ENCODE results near the gene RBM23.

RBM23 gene

GRCh38 chr14:22928237-22929103 is 9.5 kb upstream of the RBM23 start:
- no peak for DNase-seq (ENCODE audit: extremely low read depth, low read depth)
- TF ChIP-seq, protein P1, sequence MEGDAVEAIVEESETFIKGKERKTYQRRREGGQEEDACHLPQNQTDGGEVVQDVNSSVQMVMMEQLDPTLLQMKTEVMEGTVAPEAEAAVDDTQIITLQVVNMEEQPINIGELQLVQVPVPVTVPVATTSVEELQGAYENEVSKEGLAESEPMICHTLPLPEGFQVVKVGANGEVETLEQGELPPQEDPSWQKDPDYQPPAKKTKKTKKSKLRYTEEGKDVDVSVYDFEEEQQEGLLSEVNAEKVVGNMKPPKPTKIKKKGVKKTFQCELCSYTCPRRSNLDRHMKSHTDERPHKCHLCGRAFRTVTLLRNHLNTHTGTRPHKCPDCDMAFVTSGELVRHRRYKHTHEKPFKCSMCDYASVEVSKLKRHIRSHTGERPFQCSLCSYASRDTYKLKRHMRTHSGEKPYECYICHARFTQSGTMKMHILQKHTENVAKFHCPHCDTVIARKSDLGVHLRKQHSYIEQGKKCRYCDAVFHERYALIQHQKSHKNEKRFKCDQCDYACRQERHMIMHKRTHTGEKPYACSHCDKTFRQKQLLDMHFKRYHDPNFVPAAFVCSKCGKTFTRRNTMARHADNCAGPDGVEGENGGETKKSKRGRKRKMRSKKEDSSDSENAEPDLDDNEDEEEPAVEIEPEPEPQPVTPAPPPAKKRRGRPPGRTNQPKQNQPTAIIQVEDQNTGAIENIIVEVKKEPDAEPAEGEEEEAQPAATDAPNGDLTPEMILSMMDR (IDR thresholded peaks at IDR 0.05; ENCODE audit: low read depth, low read length), result no peak

DNA sequence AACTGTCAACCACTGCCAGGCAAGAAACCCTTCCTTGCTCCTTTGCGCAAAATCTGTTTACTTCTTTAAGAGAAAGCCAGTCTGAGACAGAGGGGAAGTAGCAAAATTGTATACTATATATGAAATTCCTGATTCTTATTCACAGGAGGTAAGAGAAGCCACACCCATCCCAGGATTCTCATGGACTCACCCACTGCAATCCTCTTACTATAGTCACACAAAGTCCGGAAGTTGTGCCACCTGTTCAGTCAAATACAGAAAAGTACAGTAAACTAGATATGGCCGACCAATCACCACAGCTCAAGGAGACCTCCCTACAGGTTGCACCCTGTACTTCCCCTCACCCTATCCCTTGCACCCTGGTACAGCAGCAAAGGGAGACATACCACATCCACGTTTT is 7.4 kb upstream of the RBM23 start:
- DNase-seq (ENCODE audit: extremely low read depth, low read depth), result no peak
- TF ChIP-seq, protein P1 (IDR thresholded peaks at IDR 0.05; ENCODE audit: low read depth, low read length), result no peak

DNA sequence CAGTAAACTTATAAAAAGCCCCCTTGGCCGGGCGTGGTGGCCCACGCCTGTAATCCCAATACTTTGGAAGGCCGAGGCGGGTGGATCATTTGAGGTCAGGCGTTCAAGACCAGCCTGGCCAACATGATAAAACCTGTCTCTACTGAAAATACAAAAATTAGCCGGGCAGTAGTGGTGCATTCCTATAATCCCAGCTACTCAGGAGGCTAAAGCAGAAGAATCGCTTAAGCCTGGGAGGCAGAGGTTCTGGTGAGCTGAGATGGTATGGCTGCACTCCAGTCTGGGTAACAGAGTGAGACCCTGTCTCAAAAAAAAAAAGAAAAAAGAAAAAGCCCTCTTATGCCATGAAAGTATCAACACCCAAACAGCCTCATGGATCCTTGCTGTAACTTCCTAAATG is 6.6 kb upstream of the RBM23 start:
- TF ChIP-seq, protein P1 (IDR thresholded peaks at IDR 0.05; ENCODE audit: low read depth, low read length), result no peak
- no peak for DNase-seq (ENCODE audit: extremely low read depth, low read depth)

GRCh38 chr14:22923746-22924145 is 4.8 kb upstream of the RBM23 start:
- DNase-seq (ENCODE audit: extremely low read depth, low read depth), result no peak
- TF ChIP-seq, protein P1 (IDR thresholded peaks at IDR 0.05; ENCODE audit: low read depth, low read length), result no peak

DNA sequence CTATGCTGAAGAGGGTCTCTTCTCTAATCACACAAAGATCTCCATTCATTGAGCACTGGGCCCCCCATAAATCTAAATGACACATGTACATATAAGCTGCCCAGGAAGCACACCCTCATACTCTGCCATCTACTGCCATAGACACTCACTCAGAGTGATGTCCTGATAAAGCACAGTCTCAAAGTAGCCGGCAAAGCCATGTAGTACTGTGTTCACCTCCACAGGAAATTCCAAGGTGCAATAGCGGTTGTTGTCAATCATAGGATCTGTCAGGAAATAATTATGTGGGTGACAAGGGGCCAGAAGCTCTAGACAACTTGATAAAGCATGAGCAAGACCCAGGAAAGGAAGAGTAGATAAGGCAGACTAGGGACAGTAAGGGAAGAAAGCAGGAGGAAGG is 3.3 kb upstream of the RBM23 start:
- DNase-seq (ENCODE audit: extremely low read depth, low read depth), result no peak
- TF ChIP-seq, protein P1 (IDR thresholded peaks at IDR 0.05; ENCODE audit: low read depth, low read length), result no peak

- DNase-seq (ENCODE audit: extremely low read depth, low read depth), result no peak
- TF ChIP-seq, protein P1 (IDR thresholded peaks at IDR 0.05; ENCODE audit: low read depth, low read length), result no peak
Measured at GRCh38 chr14:22920697-22921096, 1.7 kb upstream of the RBM23 start.

- no peak for DNase-seq (ENCODE audit: extremely low read depth, low read depth)
- TF ChIP-seq, protein P1 (IDR thresholded peaks at IDR 0.05; ENCODE audit: low read depth, low read length), result no peak
Measured at GRCh38 chr14:22919601-22919921, 612 bp upstream of the RBM23 start.
